IPS DF 4.7 (cell line): ENCODE measurements around the gene PCDHB13.
"Not testable (repeated sequence)": the region's sequence is repeated elsewhere in the genome, so short reads cannot be mapped to it uniquely, and the experiment has no call there.

ENCODE experiments used
- DNase-seq: peaks from one replicate; pipeline ENCODE4 v3.0.0-alpha.2; 2013; ENCODE audit warnings: low spot score; ENCODE audit errors: extremely low read depth

Gene PCDHB13

GRCh38 chr5:141213656-141214339, at the start of gene PCDHB13:
TSS of gene PCDHB13 (plus strand) at chr5:141213919. CDS start at chr5:141214124, 205 bp downstream.
- DNase-seq: not testable (repeated sequence)

GRCh38 chr5:141172381-141173204, 41.1 kb upstream of the PCDHB13 start, which contains the start of gene PCDHB7:
TSS of gene PCDHB7 (plus strand) at chr5:141172644. CDS start at chr5:141172836, 192 bp downstream.
- no peak for DNase-seq

GRCh38 chr5:141174291-141175104, 39.2 kb upstream of the PCDHB13 start:
- not testable (repeated sequence) for DNase-seq

- DNase-seq: no peak
Measured at GRCh38 chr5:141175933-141176332, 37.8 kb upstream of the PCDHB13 start.

GRCh38 chr5:141177577-141178191, 36.0 kb upstream of the PCDHB13 start, which contains the start of gene PCDHB8:
TSS of gene PCDHB8 (plus strand) at chr5:141177790. CDS start at chr5:141178035, 245 bp downstream.
- not testable (repeated sequence) for DNase-seq

- DNase-seq: not testable (repeated sequence)
Measured at GRCh38 chr5:141179371-141179770, 34.3 kb upstream of the PCDHB13 start.

- DNase-seq: not testable (repeated sequence)
Measured at GRCh38 chr5:141179876-141180275, 33.8 kb upstream of the PCDHB13 start.

GRCh38 chr5:141180313-141180712, 33.4 kb upstream of the PCDHB13 start:
- no peak for DNase-seq

- DNase-seq: peak; percentile 58
Measured at GRCh38 chr5:141182248-141182647, 31.5 kb upstream of the PCDHB13 start, which contains the start of gene PCDHB16. TSS of gene PCDHB16 (plus strand) at chr5:141182387. CDS start at chr5:141182560, 173 bp downstream.

GRCh38 chr5:141184117-141184855, 29.4 kb upstream of the PCDHB13 start:
- not testable (repeated sequence) for DNase-seq

- DNase-seq: no peak
Measured at GRCh38 chr5:141186897-141187512, 26.7 kb upstream of the PCDHB13 start, which contains the start of gene PCDHB9. TSS of gene PCDHB9 (plus strand) at chr5:141187161. CDS start at chr5:141187319, 158 bp downstream.

GRCh38 chr5:141188682-141189081, 25.0 kb upstream of the PCDHB13 start:
- DNase-seq: not testable (repeated sequence)

GRCh38 chr5:141189131-141189530, 24.6 kb upstream of the PCDHB13 start:
- DNase-seq: not testable (repeated sequence)

GRCh38 chr5:141192110-141192725, 21.5 kb upstream of the PCDHB13 start, which contains the start of gene PCDHB10:
TSS of gene PCDHB10 (plus strand) at chr5:141192353. CDS start at chr5:141192553, 200 bp downstream.
- no peak for DNase-seq

- not testable (repeated sequence) for DNase-seq
Measured at GRCh38 chr5:141194332-141194731, 19.4 kb upstream of the PCDHB13 start.

GRCh38 chr5:141196363-141196762, 17.4 kb upstream of the PCDHB13 start:
- DNase-seq: no peak

GRCh38 chr5:141199359-141200235, 14.1 kb upstream of the PCDHB13 start, which contains the start of gene PCDHB11:
TSS of gene PCDHB11 (plus strand) at chr5:141199627. CDS start at chr5:141199775, 148 bp downstream.
- DNase-seq: no peak

- not testable (repeated sequence) for DNase-seq
Measured at GRCh38 chr5:141201126-141201525, 12.6 kb upstream of the PCDHB13 start.
